Gastrocnemius medialis (tissue), 4 donors: ENCODE results near the gene HK3. TPM values are rescaled to one million over a fixed set of nuclear protein-coding genes. Genes with fewer than 3 reads are reported as not detected.

Source experiments
- ATAC-seq, 2 donors: fragments of 150-250 bp; one replicate each; pipeline ENCODE4 v1.9.1; 2016
- DNase-seq, 2 donors: peaks; one replicate each; pipeline ENCODE4 v3.0.0-alpha.2; 2019
- H3K27ac ChIP-seq, 4 donors: fragments of 200-600 bp; sonication (generic); 1 replicate in 1 of 4; 2 replicates in 3 of 4; pipeline ENCODE4 v1.5.1; 2016 to 2018; ENCODE audit warnings: mild to moderate bottlenecking in 2 of 4, moderate library complexity in 1 of 4
- H3K27me3 ChIP-seq, 3 donors: fragments of 200-600 bp; sonication (generic) in 2 of 3; 1 replicate in 1 of 3; 2 replicates in 2 of 3; pipeline versions ENCODE4 v1.5.1 to v1.6.0; 2016 to 2019; ENCODE audit warnings: mild to moderate bottlenecking in 1 of 3, moderate library complexity in 1 of 3
- H3K36me3 ChIP-seq, 2 donors: fragments of 200-600 bp; sonication (generic) in 1 of 2; one replicate each; pipeline ENCODE4 v1.5.1; 2017 to 2018
- H3K4me1 ChIP-seq, 2 donors: fragments of 200-600 bp; sonication (generic) in 1 of 2; one replicate each; pipeline ENCODE4 v1.5.1; 2016 to 2017; ENCODE audit warnings: mild to moderate bottlenecking in 2 of 2
- H3K4me3 ChIP-seq, 4 donors: fragments of 200-600 bp; sonication (generic) in 3 of 4; 1 replicate in 1 of 4; 2 replicates in 3 of 4; pipeline ENCODE4 v1.5.1; 2016 to 2019; ENCODE audit warnings: mild to moderate bottlenecking in 2 of 4
- H3K9me3 ChIP-seq, 3 donors: fragments of 200-600 bp; sonication (generic) in 2 of 3; 1 replicate in 1 of 3; 2 replicates in 2 of 3; pipeline ENCODE4 v1.5.1; 2016 to 2019
- POLR2A ChIP-seq, 2 donors: fragments of 450-650 bp; IDR thresholded peaks; one replicate each; pipeline ENCODE4 v1.6.1; 2017; ENCODE audit warnings: antibody characterized with exemption in 2 of 2, mild to moderate bottlenecking in 2 of 2, moderate library complexity in 2 of 2
- in situ Hi-C, 4 donors: fragments of 200-750 bp; cut with MboI; loops; one replicate each; pipeline versions ENCODE4 v1.15.0 to v1.8.0; 2017; ENCODE audit warnings: low sequenced_read_pairs in 4 of 4
- intact Hi-C: fragments of 100-400 bp; cut with DNase I; formaldehyde crosslinking; loops from one replicate; pipeline ENCODE4 v1.15.1; 2023; ENCODE audit warnings: low total_unique reads
- total RNA-seq, 4 donors: library from RNA; depleted of rRNA; stranded (reverse); fragments of >200 nt; gene quantifications; one replicate each; pipeline versions ENCODE4 v1.1.0 to v1.2.3, GENCODE V29; 2016
- TF ChIP-seq, protein P1 (sequence below), 5 experiments: fragments of 450-650 bp in 3 of 5; fragments of 200-600 bp in 2 of 5; sonication (generic) in 2 of 5; IDR thresholded peaks in 4 of 5; conservative IDR thresholded peaks in 1 of 5; 1 replicate in 4 of 5; 2 replicates in 1 of 5; pipeline ENCODE4 v1.5.1; 2016 to 2019; ENCODE audit warnings: antibody characterized with exemption in 5 of 5, mild to moderate bottlenecking in 3 of 5, moderate library complexity in 3 of 5

HK3 gene
- total RNA-seq, 4 donors from 2014 or later, result 0.53 to 2.6 (median 2.4) TPM

DNA sequence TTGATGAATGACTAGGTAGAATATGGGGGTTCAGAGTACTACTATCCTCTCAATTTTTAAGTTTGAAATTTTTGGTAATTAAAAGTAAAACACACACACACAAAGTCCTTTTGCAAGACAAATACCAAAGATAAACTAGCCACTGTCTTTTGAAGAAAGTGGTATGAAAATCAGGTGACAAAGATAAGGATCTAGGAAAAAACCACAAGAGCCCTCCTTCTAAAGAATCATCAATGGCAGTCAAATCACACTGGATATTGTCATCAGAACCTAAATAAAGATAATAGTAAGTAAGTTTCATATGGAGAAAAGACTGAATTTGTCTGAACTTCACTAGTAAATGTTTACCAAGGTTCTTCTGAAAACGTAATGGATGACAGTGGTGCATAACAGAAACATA is 30.5 kb upstream of the HK3 start:
- H3K36me3 ChIP-seq, result peaks cover 0 to 20% of the 10 kb centered on the region in 2 donors
- in situ Hi-C loops, result no loop called here
- ATAC-seq, result no peak

DNA sequence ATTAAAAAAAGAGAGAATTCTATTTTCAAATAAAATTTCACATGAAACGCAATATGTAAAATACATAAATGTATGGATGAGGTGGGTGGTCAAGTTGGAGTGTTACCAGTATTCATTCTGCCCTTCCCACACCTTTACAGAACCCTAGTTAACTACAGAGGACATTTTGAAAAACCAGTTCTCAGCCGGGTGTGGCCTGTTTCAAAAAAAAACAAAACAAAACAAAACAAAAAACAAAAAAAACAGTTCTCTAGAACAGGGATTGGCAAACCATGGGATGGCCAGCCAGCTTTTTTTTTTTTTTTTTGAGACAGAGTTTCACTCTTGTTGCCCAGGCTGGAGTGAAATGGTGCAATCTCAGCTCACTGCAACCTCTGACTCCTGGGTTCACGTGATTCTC is 28.4 kb upstream of the HK3 start:
- no peaks in the 10 kb centered on the region for H3K9me3 ChIP-seq
- in situ Hi-C loops, result no loop called here
- intact Hi-C loops, result no loop called here
- peaks cover 0 to 13% of the 10 kb centered on the region in 2 donors for H3K36me3 ChIP-seq
- no peaks in the 10 kb centered on the region for H3K4me1 ChIP-seq
- no peak overlapping the region for H3K4me3 ChIP-seq
- TF ChIP-seq, protein P1, sequence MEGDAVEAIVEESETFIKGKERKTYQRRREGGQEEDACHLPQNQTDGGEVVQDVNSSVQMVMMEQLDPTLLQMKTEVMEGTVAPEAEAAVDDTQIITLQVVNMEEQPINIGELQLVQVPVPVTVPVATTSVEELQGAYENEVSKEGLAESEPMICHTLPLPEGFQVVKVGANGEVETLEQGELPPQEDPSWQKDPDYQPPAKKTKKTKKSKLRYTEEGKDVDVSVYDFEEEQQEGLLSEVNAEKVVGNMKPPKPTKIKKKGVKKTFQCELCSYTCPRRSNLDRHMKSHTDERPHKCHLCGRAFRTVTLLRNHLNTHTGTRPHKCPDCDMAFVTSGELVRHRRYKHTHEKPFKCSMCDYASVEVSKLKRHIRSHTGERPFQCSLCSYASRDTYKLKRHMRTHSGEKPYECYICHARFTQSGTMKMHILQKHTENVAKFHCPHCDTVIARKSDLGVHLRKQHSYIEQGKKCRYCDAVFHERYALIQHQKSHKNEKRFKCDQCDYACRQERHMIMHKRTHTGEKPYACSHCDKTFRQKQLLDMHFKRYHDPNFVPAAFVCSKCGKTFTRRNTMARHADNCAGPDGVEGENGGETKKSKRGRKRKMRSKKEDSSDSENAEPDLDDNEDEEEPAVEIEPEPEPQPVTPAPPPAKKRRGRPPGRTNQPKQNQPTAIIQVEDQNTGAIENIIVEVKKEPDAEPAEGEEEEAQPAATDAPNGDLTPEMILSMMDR (IDR thresholded peaks at IDR 0.05 in 4 of 5, conservative IDR thresholded peaks at IDR 0.05 in 1 of 5), result no peak
- no peak for DNase-seq
- H3K27me3 ChIP-seq, result no peaks in the 10 kb centered on the region
- no peak for ATAC-seq
- no peak overlapping the region for H3K27ac ChIP-seq

More for the DNA sequence above, 30.5 kb upstream of the HK3 start:
- Histone ChIP-seq H3K27me3 (no peaks in the 10 kb centered on the region), H3K4me1 (no peaks in the 10 kb centered on the region), H3K4me3 (no peak overlapping the region), H3K27ac (no peak overlapping the region), H3K9me3 (no peaks in the 10 kb centered on the region)
- intact Hi-C loops, result no loop called here
- no peak for DNase-seq
- TF ChIP-seq, protein P1 (IDR thresholded peaks at IDR 0.05 in 4 of 5, conservative IDR thresholded peaks at IDR 0.05 in 1 of 5), result no peak
- TF ChIP-seq POLR2A (IDR thresholded peaks at IDR 0.05), result no peak

DNA sequence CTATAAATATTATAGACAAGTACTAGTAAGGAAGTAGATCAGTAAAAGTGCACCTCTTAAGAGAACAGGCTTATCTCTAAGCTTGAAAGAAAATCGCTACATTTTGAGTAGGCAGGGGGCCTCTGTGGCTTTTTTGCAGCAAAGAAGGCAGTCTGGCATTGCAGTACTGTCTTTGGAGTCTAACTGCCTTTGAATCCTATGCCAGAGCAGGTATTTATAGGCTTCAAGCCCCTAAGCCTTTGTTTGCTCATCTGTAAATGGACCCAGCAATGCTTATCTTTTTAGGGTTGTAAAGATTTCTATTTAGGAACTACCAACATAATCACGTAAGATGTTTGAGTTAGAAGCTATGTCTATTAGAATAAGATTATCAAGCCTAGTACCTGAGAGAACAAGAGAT is 23.7 kb upstream of the HK3 start:
- intact Hi-C loops, result no loop called here
- Histone ChIP-seq H3K36me3 (no peaks in the 10 kb centered on the region), H3K27ac (no peak overlapping the region), H3K4me1 (no peaks in the 10 kb centered on the region), H3K4me3 (no peak overlapping the region), H3K9me3 (no peaks in the 10 kb centered on the region), H3K27me3 (no peaks in the 10 kb centered on the region)
- TF ChIP-seq, protein P1 (IDR thresholded peaks at IDR 0.05 in 4 of 5, conservative IDR thresholded peaks at IDR 0.05 in 1 of 5), result no peak
- TF ChIP-seq POLR2A (IDR thresholded peaks at IDR 0.05), result no peak
- ATAC-seq (no peak), DNase-seq (no peak)
- in situ Hi-C loops, result no loop called here

DNA sequence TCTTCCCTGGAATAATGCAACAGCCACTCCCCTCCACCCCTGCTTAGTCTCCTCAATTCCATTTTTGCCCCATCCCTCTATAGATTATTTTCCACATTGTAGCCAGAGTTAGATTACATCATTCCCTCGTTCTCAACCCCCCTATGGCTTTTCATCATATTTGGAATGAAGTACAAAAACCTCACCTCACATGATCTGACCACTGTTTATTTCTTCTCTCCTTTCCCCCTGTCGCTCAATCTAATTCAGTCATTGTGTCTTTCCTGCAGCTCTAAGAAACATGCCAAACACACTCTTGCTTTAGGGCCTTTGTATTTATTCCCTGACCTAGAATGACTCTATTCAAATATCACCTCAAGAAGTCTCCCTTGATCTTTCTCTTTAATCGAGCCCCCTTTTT is 22.6 kb upstream of the HK3 start:
- Histone ChIP-seq H3K27ac (no peak overlapping the region), H3K27me3 (no peaks in the 10 kb centered on the region), H3K36me3 (no peaks in the 10 kb centered on the region), H3K9me3 (no peaks in the 10 kb centered on the region), H3K4me1 (no peaks in the 10 kb centered on the region), H3K4me3 (no peak overlapping the region)
- in situ Hi-C loops, result no loop called here
- intact Hi-C loops, result no loop called here
- no peak for ATAC-seq
- no peak for DNase-seq
- TF ChIP-seq, protein P1 (IDR thresholded peaks at IDR 0.05 in 4 of 5, conservative IDR thresholded peaks at IDR 0.05 in 1 of 5), result no peak
- TF ChIP-seq POLR2A (IDR thresholded peaks at IDR 0.05), result no peak

DNA sequence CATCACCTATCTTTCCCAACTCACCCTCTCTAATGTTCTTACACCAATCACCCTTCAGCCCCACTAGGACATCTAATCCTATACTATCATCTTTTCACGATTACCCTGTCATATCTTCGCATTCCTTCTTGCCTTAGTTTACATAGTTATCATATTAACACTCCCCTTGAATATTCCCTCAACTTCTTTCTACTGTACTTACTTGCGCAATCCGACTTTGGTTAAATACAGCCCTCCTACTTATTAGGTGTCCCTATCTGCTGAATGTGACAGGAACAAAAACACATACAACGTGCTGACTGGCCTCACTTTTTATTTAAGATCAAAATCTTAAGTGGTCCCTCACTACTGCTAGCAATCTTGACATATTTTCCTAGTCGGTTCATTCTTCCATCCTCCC is 19.5 kb upstream of the HK3 start:
- no peaks in the 10 kb centered on the region for H3K9me3 ChIP-seq
- H3K4me1 ChIP-seq, result no peaks in the 10 kb centered on the region
- H3K27me3 ChIP-seq, result no peaks in the 10 kb centered on the region
- H3K36me3 ChIP-seq, result no peaks in the 10 kb centered on the region
- intact Hi-C loops (no loop called here), in situ Hi-C loops (no loop called here)
- no peak for TF ChIP-seq POLR2A (IDR thresholded peaks at IDR 0.05)
- TF ChIP-seq, protein P1 (IDR thresholded peaks at IDR 0.05 in 4 of 5, conservative IDR thresholded peaks at IDR 0.05 in 1 of 5), result no peak
- DNase-seq (no peak), ATAC-seq (no peak)
- no peak overlapping the region for H3K27ac ChIP-seq
- no peak overlapping the region for H3K4me3 ChIP-seq
